Osteocyte (in vitro differentiated cells): ENCODE results near the gene CXXC5. TPM values are rescaled to one million over a fixed set of nuclear protein-coding genes. Genes with fewer than 3 reads are reported as not detected.

ENCODE experiments used
- DNase-seq: peaks from one replicate; pipeline ENCODE4 v3.0.0; 2021; ENCODE audit warnings: mixed read lengths; ENCODE audit not compliant: unreplicated experiment; ENCODE audit errors: extremely low spot score
- H3K27ac Mint-ChIP-seq: one replicate; pipeline ENCODE4 v1.8.0; 2021; ENCODE audit warnings: mild to moderate bottlenecking, mixed read lengths; ENCODE audit not compliant: unreplicated experiment
- H3K27me3 Mint-ChIP-seq: one replicate; pipeline ENCODE4 v1.8.0; 2021; ENCODE audit warnings: mixed read lengths; ENCODE audit not compliant: unreplicated experiment
- H3K36me3 Mint-ChIP-seq: one replicate; pipeline ENCODE4 v1.8.0; 2021; ENCODE audit warnings: mixed read lengths; ENCODE audit not compliant: unreplicated experiment
- H3K4me1 Mint-ChIP-seq: one replicate; pipeline ENCODE4 v1.8.0; 2021; ENCODE audit warnings: mixed read lengths; ENCODE audit not compliant: unreplicated experiment
- H3K4me3 Mint-ChIP-seq: one replicate; pipeline ENCODE4 v1.8.0; 2021; ENCODE audit warnings: mild to moderate bottlenecking, moderate library complexity, mixed read lengths; ENCODE audit not compliant: unreplicated experiment
- H3K9me3 Mint-ChIP-seq: one replicate; pipeline ENCODE4 v1.8.0; 2021; ENCODE audit warnings: mixed read lengths; ENCODE audit not compliant: unreplicated experiment
- total RNA-seq: library from RNA; stranded (reverse); gene quantifications from 2 replicates; pipeline ENCODE4 v1.2.1, GENCODE V29; 2021
- TF ChIP-seq, protein P1 (sequence below): fragments of 200-600 bp; sonication (generic); IDR thresholded peaks from 2 replicates; pipeline ENCODE4 v1.5.0; 2021; ENCODE audit warnings: antibody characterized with exemption, mild to moderate bottlenecking, moderate library complexity

CXXC5 gene
- total RNA-seq, 1 donor from 2014 or later, result 259 TPM

DNA sequence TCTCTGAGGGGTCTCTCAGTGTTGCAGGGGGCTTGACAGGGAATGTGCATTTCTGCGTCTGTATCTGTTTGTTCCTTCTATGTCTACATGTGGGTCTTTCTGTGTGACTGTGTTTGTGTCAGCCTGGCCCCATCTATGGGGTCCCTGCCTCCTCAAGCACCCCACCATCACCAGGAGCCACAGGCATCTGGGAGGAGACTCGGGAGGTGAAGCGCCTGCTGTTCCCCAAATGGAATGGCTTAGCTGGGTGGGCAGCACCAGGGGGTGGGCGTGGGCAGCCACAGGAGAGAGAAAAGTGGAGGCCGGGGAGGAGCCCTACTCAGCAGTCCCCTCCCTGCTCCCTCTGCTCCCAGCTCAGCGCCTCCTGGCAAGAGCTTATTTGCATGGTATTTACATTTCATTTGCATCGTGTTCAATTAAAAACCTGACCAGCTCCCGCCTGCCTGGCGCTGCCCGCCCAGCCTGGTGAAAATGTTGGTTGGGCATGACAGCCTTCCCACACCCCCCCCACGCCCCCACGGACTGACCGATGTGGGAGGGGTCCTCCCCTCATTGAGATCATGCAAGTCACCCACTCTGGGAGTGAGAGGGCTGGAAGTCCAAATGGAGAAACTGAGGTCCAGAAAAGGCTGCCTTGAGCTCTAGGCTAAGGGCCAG lies 50.5 kb downstream of the CXXC5 start:
- peak overlapping the region; percentile 10 for H3K4me3 Mint-ChIP-seq
- H3K27ac Mint-ChIP-seq, result peak overlapping the region; percentile 99

DNA sequence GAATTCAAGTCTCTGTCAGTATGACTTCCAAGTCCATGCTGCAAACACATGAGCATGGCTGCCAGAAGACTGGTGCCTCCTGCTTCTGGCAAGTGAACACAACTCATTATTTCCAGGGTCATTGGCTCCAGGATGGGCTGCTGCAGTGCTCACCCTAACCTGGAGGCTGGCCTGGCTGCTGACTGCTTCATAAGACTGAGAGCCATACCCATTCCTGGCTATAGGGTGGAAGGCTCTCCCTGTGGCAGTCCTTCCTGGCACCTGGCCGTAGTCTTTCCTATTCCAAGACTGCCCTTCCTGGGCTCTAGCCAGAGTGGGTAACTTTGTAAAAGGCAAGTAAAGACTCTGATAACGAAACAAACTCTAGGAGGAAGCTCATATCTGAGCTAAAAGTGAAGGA lies 51.2 kb downstream of the CXXC5 start:
- Mint-ChIP-seq H3K4me1 (peaks cover 69% of the 10 kb centered on the region), H3K4me3 (no peak overlapping the region), H3K27me3 (no peaks in the 10 kb centered on the region), H3K36me3 (no peaks in the 10 kb centered on the region), H3K9me3 (no peaks in the 10 kb centered on the region), H3K27ac (peak overlapping the region; percentile 99)
- no peak for DNase-seq
- TF ChIP-seq, protein P1, sequence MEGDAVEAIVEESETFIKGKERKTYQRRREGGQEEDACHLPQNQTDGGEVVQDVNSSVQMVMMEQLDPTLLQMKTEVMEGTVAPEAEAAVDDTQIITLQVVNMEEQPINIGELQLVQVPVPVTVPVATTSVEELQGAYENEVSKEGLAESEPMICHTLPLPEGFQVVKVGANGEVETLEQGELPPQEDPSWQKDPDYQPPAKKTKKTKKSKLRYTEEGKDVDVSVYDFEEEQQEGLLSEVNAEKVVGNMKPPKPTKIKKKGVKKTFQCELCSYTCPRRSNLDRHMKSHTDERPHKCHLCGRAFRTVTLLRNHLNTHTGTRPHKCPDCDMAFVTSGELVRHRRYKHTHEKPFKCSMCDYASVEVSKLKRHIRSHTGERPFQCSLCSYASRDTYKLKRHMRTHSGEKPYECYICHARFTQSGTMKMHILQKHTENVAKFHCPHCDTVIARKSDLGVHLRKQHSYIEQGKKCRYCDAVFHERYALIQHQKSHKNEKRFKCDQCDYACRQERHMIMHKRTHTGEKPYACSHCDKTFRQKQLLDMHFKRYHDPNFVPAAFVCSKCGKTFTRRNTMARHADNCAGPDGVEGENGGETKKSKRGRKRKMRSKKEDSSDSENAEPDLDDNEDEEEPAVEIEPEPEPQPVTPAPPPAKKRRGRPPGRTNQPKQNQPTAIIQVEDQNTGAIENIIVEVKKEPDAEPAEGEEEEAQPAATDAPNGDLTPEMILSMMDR, result no peak

More for the DNA sequence above, 50.5 kb downstream of the CXXC5 start:
- Mint-ChIP-seq H3K36me3 (no peaks in the 10 kb centered on the region), H3K9me3 (no peaks in the 10 kb centered on the region), H3K4me1 (peaks cover 74% of the 10 kb centered on the region), H3K27me3 (no peaks in the 10 kb centered on the region)
- TF ChIP-seq, protein P1, result no peak
- DNase-seq, result peak; percentile 95

DNA sequence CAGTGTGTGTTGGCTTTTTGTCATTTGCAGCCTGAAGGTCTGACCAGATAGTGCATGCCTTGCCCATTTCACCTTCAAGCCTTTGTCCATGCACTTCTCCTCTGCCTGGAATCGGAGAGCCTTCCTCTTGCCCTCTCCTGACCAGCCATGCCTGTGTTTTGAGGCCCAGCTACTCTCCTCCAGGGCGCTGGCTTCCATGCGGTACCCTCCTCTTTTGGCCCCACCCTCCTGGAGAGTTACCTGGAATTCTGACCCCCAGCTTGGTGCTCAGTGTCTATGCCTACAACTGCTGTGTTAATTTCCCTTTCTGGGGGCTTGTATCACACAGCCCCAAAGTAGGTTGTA lies 52.5 kb downstream of the CXXC5 start:
- TF ChIP-seq, protein P1, result no peak
- Mint-ChIP-seq H3K4me3 (no peak overlapping the region), H3K36me3 (no peaks in the 10 kb centered on the region), H3K27ac (peak overlapping the region; percentile 71), H3K9me3 (no peaks in the 10 kb centered on the region), H3K27me3 (no peaks in the 10 kb centered on the region), H3K4me1 (peaks cover 61% of the 10 kb centered on the region)
- DNase-seq, result no peak

DNA sequence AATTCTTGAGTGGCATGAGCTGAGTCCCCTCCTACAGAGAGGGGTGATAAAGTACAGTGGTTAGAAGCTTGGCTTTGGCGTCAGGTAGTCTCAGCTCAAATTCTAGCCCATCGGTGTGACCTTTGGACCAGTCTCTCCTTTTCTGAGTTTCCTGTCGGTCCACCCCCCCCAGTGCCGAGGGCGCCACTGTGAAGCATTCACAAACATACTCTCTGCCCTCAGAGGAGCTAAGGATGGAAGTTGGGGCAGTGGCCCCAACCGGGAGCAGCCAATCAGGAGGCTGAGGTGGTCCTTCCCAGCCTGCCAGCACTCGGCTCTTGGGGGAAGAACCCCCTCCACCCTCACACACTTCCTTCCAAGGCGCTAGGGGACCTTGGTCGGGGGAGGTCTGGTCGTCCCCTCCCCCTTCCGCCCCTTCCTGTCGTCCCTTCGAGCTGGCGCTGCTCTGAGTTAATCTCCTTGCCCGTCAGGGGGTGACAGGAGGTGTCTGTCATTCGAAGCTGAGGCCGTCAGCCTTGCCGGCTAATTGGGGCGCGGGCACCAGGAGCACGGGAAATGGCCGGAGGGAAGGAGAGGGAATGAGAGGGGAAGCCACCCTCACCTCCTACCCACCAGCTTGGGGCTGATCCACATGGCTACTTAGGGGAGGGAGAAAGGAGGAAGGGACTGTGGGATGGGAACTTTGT lies 53.0 kb downstream of the CXXC5 start:
- Mint-ChIP-seq H3K4me3 (peak overlapping the region; percentile 4), H3K27me3 (no peaks in the 10 kb centered on the region), H3K27ac (peak overlapping the region; percentile 71), H3K4me1 (peaks cover 61% of the 10 kb centered on the region), H3K9me3 (no peaks in the 10 kb centered on the region), H3K36me3 (no peaks in the 10 kb centered on the region)
- TF ChIP-seq, protein P1, result no peak
- DNase-seq, result no peak

DNA sequence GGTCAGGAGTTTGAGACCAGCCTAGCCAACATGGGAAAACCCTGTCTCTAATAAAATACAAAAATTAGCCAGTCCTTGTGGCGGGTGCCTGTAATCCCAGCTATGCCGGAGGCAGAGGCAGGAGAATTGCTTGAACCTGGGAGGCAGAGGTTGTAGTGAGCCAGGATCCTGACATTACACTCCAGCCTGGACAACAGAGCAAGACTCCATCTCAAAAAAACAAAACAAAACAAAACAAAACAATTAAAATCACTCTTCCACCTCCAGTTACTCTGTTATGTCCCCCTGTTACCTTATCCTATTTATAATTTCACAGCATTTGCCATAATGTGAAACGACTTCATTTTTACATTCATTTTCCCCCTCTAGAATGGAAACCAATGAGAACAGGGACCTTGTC lies 54.4 kb downstream of the CXXC5 start:
- Mint-ChIP-seq H3K27ac (peak overlapping the region; percentile 15), H3K9me3 (no peaks in the 10 kb centered on the region), H3K4me1 (peaks cover 65% of the 10 kb centered on the region), H3K27me3 (no peaks in the 10 kb centered on the region), H3K36me3 (no peaks in the 10 kb centered on the region), H3K4me3 (no peak overlapping the region)
- TF ChIP-seq, protein P1, result no peak
- DNase-seq, result no peak
